ENCODE data around the gene POU2F2. TPM values are rescaled to one million over a fixed set of nuclear protein-coding genes. Genes with fewer than 3 reads are reported as not detected.

The POU2F2 gene
- total RNA-seq, 2 donors from 2014 or later, result 1.8 to 2.6 TPM

DNA sequence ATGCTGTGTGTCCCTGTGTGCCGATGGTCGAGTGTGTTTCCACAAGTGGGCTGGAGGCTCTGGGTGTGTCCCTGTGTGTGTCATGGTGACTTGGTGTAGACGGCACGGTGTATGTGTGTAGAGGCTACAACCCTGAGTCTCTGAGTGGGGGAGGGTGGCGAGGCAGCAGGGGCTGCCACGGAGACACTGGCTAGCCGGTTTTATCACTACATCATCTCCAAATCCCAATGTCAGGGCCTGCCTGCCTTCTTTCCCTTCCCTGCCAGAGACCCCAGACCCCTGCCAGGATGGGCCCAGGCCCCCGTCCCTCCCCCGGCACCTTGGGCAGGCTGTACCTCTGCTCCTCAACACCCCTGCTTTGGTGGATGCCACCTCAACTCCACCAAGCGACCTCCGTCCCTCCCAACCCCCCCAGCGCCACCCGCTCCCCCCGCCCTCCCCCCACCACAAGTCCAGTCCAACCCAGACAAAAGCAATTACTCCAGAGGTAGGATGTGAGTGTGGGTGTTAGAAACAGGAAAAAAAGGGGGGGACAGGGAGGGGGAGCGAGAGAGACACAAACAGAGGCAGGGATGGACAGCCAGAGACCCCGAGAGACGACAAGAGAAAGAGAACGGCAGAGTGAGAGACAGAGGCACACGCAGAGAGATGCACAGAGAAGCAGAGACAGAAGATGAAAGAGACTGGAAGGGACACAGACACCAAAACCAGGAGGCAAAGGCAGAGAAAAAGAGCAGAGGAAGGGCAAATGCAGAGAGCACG is 21.6 kb upstream of the POU2F2 start:
- H3K4me1 Mint-ChIP-seq, result no peaks in the 10 kb centered on the region
- peaks cover 29% of the 10 kb centered on the region for H3K27me3 Mint-ChIP-seq (ENCODE audit: insufficient read depth)

DNA sequence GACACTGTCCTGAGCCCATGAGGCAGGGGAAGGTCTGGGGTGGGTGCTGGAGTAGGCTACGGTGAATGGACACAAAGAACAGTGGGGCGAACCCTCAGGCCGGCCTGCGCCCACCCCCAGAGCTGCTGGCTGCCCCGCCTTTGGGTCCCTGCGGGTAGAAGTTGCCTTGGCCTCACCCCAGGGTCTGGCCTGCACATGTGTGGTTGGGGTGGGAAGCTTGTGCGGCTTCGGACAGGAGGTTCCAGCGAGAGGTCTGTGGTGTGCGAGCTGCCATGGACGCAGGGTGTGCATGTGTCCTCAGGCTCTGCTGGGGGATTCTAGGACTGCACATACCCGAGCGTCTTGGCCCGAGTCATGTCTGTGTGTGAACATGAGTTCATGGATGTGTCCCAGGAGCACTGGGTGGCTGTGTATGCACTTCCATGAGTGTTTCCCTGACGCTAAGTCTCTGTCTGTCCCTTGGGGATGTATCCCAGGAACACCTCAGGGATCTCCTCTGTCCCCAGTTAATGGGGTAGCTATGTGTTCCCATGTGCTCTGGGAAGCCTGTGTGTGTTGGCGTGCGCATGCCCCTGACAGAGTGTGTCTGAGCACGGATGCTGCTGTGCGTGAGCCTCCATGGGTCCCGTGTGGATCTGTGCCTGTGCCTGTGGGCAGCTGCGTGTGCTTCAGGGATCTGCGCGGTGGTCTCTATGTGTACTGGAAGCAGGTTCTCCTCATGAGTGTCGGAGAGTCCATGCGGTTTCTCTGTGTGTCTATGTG is 20.8 kb upstream of the POU2F2 start:
- no peaks in the 10 kb centered on the region for H3K36me3 Mint-ChIP-seq (ENCODE audit: low read depth)
- Histone ChIP-seq H3K9me3 (ENCODE audit: control insufficient read depth, low read length) (no peaks in the 10 kb centered on the region), H3K4me1 (ENCODE audit: control insufficient read depth, insufficient read depth, low read length) (no peaks in the 10 kb centered on the region), H3K36me3 (ENCODE audit: control insufficient read depth, insufficient read depth, low read length) (no peaks in the 10 kb centered on the region), H3K9ac (ENCODE audit: extremely low read depth, low read length, poor library complexity, severe bottlenecking) (no peak overlapping the region), H3K4me3 (ENCODE audit: low read length) (no peak overlapping the region), H3K27me3 (ENCODE audit: control insufficient read depth, insufficient read depth, low read length, poor library complexity, severe bottlenecking) (peaks cover 17% of the 10 kb centered on the region), H3K27ac (ENCODE audit: low read depth, low read length) (no peak overlapping the region)
- DNase-seq, result no peak
- TF ChIP-seq, protein P1, sequence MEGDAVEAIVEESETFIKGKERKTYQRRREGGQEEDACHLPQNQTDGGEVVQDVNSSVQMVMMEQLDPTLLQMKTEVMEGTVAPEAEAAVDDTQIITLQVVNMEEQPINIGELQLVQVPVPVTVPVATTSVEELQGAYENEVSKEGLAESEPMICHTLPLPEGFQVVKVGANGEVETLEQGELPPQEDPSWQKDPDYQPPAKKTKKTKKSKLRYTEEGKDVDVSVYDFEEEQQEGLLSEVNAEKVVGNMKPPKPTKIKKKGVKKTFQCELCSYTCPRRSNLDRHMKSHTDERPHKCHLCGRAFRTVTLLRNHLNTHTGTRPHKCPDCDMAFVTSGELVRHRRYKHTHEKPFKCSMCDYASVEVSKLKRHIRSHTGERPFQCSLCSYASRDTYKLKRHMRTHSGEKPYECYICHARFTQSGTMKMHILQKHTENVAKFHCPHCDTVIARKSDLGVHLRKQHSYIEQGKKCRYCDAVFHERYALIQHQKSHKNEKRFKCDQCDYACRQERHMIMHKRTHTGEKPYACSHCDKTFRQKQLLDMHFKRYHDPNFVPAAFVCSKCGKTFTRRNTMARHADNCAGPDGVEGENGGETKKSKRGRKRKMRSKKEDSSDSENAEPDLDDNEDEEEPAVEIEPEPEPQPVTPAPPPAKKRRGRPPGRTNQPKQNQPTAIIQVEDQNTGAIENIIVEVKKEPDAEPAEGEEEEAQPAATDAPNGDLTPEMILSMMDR (conservative IDR thresholded peaks at IDR 0.05), result no peak
- 92 to 94% methylated on average over 13 to 25 of the region's 25 CpGs for WGBS, 2 experiments (ENCODE audit: insufficient coverage in 1 of 2, insufficient read length in 1 of 2)
- H3K27ac Mint-ChIP-seq, result no peak overlapping the region
- H3K4me3 Mint-ChIP-seq, result no peak overlapping the region
- no peaks in the 10 kb centered on the region for H3K9me3 Mint-ChIP-seq
- H3K27me3 Mint-ChIP-seq (ENCODE audit: insufficient read depth), result peaks cover 28% of the 10 kb centered on the region
- H3K4me1 Mint-ChIP-seq, result no peaks in the 10 kb centered on the region

More for the DNA sequence above, 21.6 kb upstream of the POU2F2 start:
- WGBS, 2 experiments (ENCODE audit: insufficient coverage in 1 of 2, insufficient read length in 1 of 2), result 77 to 84% methylated on average over 7 to 14 of the region's 20 CpGs
- Histone ChIP-seq H3K36me3 (ENCODE audit: control insufficient read depth, insufficient read depth, low read length) (no peaks in the 10 kb centered on the region), H3K9me3 (ENCODE audit: control insufficient read depth, low read length) (no peaks in the 10 kb centered on the region), H3K4me3 (ENCODE audit: low read length) (no peak overlapping the region), H3K4me1 (ENCODE audit: control insufficient read depth, insufficient read depth, low read length) (no peaks in the 10 kb centered on the region), H3K9ac (ENCODE audit: extremely low read depth, low read length, poor library complexity, severe bottlenecking) (no peak overlapping the region), H3K27ac (ENCODE audit: low read depth, low read length) (no peak overlapping the region), H3K27me3 (ENCODE audit: control insufficient read depth, insufficient read depth, low read length, poor library complexity, severe bottlenecking) (peaks cover 21% of the 10 kb centered on the region)
- H3K36me3 Mint-ChIP-seq (ENCODE audit: low read depth), result no peaks in the 10 kb centered on the region
- no peak overlapping the region for H3K4me3 Mint-ChIP-seq
- no peak for DNase-seq
- no peak overlapping the region for H3K27ac Mint-ChIP-seq
- TF ChIP-seq, protein P1 (conservative IDR thresholded peaks at IDR 0.05), result no peak
- H3K9me3 Mint-ChIP-seq, result no peaks in the 10 kb centered on the region

DNA sequence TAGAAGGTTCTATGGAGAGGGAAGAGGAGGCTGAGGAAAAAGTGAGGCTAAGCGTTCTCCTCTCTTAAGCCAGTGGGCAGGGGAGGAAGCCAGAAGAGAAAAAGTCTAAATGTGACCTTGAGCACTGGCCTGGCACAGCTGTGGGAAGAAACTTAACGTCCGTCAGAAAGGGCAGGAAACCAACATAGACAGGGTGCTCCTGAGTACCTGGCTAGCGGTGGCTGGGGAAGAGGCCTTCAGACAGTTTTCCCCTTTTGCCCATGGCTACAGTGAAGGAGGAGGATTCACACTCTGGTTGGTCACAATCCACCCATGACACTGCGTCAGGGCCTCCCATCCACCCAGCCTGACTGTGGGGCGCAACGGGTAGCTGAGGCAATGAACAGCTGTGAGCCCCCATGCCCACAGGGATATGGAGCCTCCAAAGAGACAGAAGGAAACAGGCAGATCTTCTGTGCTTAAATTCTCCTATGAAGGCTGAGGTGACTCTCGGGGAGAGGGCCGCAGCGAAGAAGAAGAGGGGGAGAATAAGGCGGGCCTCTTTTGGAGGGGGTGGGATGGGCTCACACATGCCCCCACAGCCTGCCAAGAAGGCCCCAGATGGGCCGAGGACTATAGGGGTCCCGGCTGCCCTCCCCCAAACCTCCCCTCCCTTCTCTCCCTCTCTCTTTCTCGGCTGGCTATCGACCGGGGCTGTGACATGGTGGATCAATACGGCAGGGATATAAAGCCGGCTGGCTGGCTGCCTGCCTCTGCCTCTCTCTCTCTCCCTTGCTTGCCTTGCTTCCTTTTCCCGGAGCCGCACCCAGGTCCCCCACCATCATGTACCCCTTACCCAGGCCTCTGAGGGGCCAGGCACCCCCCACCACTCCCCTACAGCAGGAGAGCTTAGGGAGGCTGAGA is 19.8 kb upstream of the POU2F2 start:
- Mint-ChIP-seq H3K36me3 (ENCODE audit: low read depth) (no peaks in the 10 kb centered on the region), H3K27me3 (ENCODE audit: insufficient read depth) (peaks cover 30% of the 10 kb centered on the region), H3K4me1 (no peaks in the 10 kb centered on the region), H3K27ac (no peak overlapping the region), H3K4me3 (no peak overlapping the region), H3K9me3 (no peaks in the 10 kb centered on the region)
- Histone ChIP-seq H3K27me3 (ENCODE audit: control insufficient read depth, insufficient read depth, low read length, poor library complexity, severe bottlenecking) (peaks cover 27% of the 10 kb centered on the region), H3K4me1 (ENCODE audit: control insufficient read depth, insufficient read depth, low read length) (no peaks in the 10 kb centered on the region), H3K4me3 (ENCODE audit: low read length) (no peak overlapping the region), H3K36me3 (ENCODE audit: control insufficient read depth, insufficient read depth, low read length) (no peaks in the 10 kb centered on the region), H3K9me3 (ENCODE audit: control insufficient read depth, low read length) (no peaks in the 10 kb centered on the region), H3K27ac (ENCODE audit: low read depth, low read length) (peak overlapping the region; percentile 79), H3K9ac (ENCODE audit: extremely low read depth, low read length, poor library complexity, severe bottlenecking) (no peak overlapping the region)
- 89 to 91% methylated on average over 10 to 19 of the region's 20 CpGs for WGBS, 2 experiments (ENCODE audit: insufficient coverage in 1 of 2, insufficient read length in 1 of 2)
- TF ChIP-seq, protein P1 (conservative IDR thresholded peaks at IDR 0.05), result no peak
- DNase-seq, result no peak

Data from endodermal cell (in vitro differentiated cells).